NCI-H1417 (cell line): ENCODE data around the gene TMEM119.
"Not testable (repeated sequence)": the region's sequence is repeated elsewhere in the genome, so short reads cannot be mapped to it uniquely, and the experiment has no call there.

ENCODE experiments used
- DNase-seq, 3 experiments: peaks; one replicate each; lab custom pipeline; 2025; lab: John Stamatoyannopoulos, UW

The TMEM119 gene

DNA sequence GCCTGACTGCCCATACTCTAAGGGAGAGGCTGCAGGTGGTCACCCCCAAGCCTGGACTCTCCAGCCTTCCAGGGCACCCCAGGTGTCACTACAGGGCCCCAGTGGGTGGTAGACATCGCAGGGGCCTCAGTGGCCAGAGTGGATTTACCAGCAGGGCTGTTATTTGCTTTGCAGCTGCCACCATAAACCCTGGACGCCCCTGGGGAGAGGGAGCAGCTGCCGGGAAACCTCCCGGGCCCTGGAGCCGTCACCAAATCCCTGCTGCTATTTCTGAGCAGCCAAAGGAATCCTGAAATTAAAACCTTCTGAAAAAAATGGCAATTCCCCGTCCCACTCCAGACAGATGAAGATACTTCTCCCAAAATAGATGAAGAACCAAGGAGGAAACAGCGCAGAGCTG is 13.9 kb downstream of the TMEM119 start:
- peak in 2 of 3 experiments; percentile 62 to 80 for DNase-seq

DNA sequence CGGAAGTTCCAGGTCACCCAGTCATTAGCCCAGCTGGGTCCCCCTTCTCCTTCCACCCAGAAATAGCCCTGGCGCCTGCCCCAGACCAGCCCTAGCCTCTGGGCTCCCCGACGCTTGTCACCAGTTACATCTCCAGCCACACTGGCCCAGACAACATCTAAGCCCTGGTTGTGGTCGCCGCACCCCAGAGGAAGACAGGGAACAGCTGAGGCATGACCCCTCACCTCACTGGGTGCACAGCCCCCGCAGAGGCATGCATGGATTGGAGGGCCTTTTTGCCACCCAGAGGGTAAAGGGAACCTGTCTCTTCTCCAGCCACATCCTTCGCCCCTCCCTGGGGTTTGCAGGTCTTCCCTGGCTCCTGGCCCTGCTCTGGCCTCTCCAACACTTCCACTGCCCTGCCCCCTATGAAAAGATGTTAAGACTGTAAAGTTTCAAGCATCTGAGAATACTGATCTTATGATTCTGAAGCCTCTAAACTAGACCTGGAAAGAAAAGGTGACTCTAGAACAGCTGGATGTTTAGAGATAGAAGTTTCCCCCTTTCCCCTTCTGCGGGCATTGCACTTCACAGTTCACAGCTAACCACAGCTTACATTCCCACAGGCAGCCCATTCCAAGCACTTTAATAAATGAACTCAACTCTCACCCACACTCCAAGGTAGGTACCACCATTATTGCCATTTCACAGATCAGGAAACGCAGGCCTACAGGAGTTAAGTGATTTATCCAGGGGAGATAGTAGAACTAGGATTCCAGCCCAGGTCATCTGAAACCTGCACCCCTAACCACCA is 14.7 kb downstream of the TMEM119 start:
- DNase-seq: peak in 1 of 3 experiments; percentile 41

DNA sequence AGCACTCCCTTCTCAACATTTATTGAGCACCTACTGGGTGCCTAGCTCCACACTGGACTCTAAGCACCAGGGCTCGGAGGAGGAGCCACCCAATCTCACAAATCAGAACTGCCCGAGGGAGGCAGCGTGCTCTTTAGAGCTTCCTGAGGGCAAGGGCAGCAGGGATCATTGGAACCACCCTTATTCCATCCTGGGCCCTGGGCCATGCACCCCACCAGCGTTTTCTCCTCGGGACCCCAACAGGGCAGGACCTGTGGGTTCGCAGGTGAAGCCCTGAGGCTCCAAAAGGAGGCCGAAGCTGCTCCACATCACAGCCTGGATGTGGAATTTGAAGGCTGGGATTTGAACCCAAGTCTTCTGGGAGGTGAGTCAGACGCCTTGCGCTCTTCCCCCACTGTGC is 15.4 kb downstream of the TMEM119 start:
- no peak for DNase-seq

DNA sequence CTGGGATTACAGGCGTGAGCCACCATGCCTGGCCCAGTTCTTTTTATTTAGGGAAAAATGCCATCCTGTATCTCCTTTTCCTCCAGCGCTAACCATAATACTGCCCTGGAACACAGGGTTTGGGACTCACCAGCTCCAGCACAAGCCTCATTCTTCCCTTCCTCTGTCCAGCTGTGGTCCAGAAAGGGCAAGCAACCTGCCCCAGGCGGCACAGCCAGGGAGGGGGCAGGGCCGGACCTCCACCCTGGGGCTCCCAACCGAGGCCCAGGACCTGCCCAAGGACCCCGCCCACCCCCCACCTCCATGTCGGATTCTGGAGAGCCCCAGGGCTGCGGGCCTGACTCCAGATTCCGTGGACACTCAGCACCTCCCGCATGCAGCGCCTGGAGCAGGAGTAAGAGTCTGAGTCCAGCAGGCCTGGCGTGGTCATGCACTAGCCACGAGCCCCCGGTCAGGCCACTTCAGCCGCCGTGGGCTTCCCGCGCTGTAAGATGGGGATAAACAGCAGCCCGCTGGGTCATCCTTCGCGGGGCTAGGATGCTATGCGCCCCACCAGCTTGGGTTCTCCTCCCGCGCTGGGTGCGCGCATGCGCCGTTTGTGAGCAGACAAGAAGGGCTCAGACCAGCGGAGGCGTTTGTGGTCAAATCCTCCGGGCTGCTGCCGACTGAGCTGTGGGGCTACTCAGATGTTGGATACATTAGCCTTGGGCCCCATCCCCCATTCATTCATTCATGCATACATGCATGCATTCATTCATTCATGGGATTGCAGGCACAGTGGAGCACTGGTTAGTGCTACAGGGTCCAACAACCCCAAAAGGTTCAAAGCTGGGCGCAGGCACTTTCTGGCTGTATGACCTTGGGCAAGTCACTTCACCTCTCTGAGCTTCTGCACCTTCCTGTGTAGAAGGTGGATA is 16.3 kb downstream of the TMEM119 start:
- no peak for DNase-seq

DNA sequence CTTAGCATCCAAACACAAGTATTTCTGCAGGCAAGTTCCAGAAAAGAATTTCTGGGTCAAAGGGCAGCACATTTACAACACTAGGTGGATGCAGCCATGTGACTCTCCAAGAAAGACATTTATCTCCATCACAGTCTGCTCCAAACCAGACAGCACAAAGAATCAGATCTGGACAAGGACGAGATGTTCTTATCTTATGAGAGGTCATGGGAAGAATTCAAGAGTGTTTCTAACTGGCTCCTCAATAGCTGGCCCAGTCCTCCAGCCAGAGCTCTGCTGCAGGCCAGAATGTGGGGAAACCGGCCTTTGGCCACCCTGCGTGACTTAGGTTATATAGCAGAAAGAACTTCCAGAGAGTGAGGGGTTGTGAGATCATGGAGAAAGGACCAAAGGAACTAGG is 17.4 kb downstream of the TMEM119 start:
- DNase-seq: no peak

DNA sequence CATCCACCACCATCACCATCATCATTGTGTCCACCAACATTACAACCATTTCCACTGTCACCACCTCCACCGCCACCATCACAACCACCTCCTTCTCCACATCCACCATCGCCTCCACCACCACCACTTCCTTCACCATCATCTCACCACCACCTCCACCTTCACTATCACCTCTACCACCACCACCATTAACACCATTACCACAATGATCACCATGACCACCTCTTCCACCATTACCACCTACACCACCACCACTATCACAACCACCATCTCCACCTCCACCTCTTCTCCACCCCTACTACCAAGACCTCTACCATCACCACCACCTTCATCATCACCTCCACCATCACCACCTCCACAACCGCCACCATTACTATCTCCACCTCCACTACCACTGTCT is 19.1 kb downstream of the TMEM119 start:
- no peak for DNase-seq

DNA sequence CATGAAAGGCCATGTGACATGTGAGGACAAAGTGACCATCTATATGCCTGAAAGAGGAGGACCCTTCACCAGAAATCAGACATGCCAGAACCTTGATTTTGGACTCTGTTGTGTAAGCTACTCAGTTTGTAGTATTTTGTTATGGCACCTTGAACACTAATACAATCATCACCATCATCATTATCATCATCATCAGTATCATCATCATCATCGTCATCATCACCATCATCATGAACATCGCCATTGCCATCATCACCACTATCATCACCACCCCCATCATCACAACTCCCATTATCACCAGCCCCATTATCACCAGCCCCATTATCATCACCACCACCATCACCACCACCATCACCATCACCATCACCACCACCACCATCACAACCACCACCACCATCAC is 19.6 kb downstream of the TMEM119 start:
- no peak for DNase-seq

DNA sequence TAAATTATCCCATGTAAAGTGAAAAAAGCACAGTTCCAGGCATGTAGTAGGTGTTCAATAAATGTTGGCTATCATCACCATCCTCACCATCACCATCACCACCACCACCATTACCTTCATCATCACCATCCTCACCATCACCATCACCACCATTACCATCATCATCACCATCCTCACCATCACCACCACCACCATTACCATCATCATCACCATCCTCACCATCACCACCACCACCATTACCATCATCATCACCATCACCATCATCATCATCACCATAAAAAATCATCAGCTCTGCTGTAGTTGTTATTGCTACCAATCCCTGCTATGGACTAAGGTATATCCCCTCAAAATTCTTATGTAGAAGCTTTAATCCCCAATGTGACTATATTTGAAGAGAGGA is 20.4 kb downstream of the TMEM119 start:
- no peak for DNase-seq

DNA sequence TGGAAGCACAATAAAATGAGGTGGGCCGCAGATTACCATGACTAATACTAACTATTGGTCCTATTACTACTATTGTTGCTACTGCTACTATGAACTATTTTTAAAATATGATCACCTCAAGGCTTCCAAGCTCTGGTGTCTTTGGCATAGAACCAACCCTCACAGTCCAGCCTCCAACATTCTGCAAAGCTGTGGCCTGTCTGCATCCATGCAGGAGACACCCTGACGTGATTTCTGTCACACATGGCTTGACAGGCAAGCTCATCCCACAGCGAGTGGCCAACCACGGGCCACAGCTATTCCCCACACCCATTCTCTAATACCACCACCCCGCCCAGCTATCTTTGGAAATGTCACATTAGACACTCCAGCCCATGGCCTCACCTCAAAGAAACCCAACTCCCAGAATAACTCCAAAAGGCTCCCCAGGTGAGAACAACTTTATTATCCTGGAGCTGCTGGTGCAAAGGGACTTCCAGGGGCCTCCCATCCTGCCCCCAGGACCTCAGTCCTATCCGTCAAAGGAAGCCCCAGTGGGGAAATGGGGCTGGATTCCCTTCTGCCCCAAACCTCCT is 21.1 kb downstream of the TMEM119 start:
- no peak for DNase-seq

DNA sequence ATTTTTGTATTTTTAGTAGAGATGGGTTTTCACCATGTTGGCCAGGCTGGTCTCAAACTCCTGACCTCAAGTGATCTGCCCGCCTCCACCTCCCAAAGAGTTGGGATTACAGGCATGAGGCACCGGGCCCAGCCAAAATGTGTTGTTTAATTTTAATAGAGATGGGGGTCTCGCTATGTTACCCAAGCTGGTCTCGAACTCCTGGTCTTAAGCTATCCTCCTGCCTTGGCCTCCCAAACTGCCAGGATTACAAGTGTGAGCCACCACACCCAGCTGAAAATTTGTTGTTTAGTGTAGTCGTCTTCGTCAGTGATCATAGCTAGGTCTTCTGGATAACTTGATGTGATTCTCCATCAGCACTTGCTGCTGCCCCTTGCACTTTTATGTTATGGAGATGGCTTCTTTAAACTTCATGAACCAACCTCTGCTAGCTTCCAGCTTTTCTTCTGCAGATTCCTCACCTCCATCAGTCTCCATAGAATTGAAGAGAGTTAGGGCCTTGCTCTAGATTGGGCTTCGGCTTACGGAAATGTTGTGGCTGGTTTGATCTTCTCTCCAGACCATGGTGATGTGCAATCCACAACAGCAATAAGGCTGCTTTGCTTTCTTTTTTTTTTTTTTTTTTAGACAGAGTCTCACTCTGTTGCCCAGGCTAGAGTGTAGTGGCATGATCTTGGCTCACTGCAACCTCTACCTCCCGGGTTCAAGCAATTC is 22.5 kb downstream of the TMEM119 start:
- no peak for DNase-seq

DNA sequence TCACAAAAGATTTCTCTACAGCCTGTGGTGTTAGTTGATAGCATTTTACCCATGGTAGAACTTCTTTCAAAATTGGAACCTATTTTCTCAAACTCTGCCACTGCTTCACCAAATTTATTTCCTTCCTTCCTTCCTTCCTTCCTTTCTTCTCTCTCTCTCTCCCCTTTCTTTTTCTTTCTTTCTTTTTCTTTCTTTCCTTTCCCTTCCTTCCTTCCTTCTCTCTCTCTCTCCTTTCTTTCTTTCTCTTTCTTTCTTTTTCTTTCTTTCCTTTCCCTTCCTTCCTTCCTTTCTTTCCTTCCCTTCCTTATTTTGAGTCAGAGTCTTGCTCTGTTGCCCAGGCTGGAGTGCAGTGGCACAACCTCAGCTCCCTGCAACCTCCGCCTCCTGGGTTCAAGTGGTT is 23.6 kb downstream of the TMEM119 start:
- not testable (repeated sequence) for DNase-seq

DNA sequence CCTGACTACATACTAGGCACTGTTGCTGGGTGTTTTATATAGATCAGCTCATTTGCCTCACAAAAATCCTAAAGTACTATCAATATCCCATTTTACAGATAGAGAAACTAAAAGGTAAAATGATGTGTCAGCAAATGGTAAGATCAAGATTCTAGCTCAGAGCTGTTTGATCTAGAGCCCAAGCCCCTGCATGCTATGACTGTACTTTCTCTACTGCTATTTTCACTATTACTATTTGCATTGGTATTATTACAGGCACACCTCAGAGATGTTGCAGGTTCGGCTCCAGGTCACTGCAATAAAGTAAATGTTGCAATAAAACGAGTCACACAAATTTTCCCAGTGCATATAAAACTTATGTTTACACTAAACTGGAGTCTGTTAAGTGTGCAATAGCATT is 24.6 kb downstream of the TMEM119 start:
- DNase-seq: no peak

DNA sequence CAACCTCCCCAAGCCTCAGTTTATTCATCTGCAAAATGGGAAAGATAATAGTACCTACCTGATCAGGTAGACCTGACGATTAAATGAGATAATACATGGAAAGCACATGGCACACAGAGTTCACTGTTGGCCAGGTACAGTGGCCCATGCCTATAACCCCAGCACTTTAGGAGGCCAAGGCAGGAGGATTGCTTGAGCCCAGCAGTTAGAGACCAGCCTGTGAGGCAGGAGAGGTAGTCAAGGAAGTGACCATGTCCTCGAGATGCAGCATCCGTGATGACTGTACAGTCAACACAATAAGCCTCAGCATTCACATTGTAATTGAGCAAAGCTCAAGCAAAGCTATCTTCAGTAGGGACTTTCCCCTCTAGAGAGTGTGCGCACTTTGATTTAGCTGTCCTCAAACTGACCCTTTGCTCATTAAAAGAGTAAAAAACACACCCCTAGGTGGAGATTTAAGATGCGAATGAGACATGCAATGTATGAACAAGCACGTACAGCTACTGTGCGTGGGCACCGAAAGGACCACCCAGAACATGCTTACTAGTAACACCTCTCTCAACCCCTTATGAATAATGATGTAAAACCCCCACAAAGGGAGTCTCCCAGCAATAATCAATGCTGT is 25.6 kb downstream of the TMEM119 start:
- DNase-seq: no peak

DNA sequence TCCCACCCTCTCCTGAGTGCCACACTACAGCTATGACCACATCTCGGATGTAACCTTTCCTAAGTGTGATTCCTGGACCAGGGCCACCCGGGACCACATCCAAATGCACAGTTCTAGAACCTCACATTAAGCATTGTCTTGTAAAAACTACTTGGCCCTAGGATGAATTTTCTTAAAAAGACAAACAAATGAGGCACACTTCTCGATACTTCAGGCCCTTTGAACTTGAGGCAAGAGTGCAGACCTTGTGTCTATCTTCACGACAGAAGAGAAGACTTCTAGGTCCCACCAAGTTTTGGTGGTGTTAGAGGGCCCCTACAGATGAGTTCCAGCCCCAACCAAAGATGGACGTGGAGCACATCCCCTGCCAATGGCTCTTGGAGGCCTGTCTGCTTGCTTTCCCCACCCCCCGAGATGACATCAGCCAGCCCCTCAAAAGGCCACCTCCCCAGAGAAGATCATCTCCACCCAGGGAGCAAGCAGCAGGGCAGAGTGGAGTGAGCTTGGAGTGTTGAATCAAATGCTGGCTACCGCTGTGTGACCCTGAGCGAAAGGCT is 26.2 kb downstream of the TMEM119 start:
- DNase-seq: no peak

DNA sequence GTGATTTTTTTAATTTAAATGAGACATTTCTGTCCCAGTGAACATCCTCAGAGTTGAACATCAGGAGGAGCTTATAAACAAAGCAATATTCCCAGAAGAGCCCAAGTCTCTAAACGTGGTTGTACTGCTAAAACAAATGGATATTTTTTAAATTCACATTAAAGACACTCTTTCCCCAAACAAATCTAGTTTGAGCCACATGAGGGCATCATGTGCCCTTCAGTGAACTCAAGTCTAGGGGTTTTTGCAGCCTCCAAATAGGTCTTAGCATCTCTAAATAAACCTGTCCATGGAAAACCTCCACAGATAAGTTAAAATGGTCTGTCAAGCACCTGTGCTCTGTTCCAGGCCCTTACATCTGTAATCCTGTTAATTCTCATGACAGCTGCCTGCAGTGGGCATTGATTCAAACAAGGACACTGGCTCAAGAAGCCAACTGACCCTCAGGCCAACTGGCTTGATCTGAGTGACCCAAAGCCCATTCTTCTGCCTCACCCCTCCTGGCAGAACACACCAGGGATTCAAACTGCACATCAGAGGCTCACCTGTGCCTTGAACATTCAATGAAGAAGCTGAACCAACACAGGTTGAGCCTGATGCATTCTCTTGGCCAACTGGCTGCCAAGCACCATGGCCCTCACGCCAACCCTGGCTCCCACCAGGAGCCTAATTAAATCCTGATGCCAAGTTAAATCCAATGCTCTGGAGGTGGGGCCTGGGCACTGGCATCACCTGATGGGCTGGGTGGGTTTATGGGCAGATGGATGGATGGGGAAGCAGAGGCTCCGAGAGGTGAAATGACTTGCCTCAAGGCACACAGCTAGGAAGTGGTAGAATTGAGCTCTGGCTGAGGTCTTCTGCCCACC is 26.9 kb downstream of the TMEM119 start:
- DNase-seq: peak in 1 of 3 experiments; percentile 44

DNA sequence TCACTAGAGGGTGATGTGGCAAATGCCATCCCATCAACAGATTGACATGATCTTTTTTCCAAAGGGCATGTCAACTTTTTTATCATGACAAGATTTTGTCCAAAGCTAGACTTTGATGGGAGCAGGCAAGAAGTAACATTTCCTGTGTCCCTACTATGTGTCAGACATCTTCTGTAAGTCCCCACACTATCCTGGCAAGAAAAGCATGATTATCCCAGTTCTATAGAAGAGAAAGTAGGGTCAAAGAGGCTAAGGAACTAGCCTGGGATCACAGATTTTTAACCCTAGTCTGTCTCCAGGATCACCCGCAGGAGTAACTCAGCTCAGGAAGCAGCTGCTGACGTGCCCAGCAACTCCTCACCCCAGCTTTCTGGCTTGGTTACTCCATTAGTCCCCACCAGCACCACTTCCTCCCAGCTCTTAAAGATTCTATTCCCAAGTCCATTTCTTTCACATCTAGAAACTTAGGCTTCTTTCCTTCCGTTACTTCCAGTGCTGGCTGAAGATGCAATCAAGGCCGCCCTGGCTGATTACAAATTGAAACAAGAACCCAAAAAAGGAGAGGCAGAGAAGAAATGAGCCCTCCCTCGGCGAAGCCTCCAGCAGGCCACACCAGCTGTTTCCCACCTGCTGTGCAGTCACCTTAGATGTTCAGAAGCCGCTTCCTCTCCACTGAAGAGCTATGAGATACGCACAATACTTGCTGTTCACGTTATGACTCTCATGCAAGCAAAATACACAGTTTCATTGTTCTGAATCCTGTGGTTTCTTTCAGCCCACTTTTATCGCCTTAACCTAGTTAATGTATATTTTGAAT is 29.3 kb downstream of the TMEM119 start:
- peak; percentile 8 to 93 (median 39) for DNase-seq

DNA sequence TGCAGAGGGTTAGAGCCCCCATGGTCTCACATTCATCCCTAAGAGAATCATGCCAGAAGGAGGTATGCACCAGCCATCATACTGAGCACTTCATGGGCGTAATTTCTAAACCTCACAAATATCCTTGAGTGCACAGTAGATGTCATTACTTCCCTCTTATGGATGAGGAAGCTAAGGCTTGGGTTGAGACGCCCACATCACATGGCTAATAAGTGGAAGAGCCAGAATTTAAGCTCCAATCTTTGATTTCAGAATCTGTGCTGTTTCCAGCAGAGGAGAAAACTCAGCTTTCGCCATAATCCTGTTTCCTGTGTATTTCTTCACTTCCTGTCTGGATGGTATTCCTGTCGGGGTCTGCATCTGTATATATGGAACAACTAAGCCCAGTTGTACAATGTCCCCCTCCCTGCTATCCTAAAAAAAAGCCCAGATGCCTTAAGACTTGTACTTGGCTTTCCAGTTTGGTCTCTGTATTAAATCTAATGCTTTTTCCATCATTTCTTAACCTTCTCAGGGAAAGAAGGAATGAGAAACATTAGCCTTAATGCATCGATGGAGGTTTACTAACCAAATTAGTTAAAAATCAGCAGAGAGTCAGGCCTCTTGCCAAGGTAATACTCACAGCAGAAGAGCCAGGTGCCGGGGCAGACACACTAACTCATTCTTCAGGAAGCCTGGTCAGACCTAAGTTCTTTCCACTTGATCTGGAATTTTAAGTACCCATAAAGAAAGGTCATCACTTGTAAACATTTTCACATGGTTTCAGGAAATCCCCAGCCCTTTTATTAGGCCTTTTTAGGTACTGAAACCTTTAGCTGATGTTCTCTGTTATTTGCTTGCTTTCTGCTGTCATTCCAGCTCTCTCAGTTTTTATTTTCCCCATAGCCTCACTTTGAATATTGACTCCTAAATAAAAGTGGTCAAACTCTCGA is 30.2 kb downstream of the TMEM119 start:
- DNase-seq: no peak

DNA sequence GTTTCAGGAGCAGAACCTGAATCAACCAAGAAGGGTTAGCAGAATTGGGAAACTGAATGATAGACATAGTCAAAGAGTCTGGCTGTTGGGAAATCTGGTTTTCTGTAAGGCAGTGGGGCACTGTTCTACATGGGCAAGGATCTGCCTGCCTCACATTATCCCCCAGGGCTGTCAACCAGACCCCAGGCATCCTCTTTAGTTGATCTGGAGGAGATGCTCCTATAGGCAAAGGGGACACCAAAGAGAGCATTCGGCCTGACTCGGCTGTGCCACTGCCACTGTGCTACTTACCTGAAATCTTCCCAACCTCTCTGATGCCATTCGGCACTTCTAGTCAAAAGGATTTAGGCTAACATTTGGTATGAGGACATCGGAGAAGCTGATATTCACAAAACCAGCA is 31.4 kb downstream of the TMEM119 start:
- DNase-seq: no peak
